ENCODE results near the gene OR5K4.

DNA sequence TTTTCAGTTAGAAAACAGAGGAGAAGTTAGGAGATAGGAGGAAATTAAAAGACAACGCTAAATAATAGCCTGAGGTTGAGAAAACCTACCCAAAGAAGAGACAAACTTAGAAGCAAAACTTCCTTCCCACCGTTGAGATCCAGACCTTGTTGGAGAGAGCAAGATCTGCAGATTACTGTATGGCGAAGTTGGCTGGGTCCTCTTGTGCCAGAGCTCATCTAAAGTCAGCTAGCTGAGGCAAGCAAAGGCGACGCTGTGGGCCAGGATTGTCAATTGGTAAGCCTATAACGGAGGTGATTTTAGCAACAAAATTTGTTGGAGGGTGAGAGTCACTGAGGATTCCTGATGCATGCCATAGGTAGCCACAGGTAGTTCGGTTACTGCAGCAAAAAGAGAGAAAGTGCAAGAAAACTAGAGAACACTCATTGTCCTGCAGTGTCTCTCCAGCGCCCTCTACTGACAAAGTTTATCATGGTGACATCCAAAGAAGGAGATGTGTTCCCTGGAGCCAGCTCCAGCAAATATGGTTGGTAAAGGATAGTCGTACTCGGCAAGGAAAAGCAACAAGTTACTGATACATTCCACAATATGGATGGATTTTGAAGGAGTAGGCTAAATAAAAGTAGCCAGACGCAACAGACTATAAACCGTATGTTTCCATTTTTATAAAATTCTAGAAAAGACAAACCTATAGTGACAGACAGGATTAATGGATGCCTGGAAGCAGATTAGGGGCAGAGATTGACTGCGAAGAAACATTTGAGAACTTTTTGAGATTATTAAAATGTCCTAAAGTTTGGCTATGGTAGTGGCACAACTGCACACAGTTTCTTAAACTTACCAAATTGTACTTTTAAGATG lies 9.8 kb upstream of the OR5K4 start:
- TF ChIP-seq, protein P1, sequence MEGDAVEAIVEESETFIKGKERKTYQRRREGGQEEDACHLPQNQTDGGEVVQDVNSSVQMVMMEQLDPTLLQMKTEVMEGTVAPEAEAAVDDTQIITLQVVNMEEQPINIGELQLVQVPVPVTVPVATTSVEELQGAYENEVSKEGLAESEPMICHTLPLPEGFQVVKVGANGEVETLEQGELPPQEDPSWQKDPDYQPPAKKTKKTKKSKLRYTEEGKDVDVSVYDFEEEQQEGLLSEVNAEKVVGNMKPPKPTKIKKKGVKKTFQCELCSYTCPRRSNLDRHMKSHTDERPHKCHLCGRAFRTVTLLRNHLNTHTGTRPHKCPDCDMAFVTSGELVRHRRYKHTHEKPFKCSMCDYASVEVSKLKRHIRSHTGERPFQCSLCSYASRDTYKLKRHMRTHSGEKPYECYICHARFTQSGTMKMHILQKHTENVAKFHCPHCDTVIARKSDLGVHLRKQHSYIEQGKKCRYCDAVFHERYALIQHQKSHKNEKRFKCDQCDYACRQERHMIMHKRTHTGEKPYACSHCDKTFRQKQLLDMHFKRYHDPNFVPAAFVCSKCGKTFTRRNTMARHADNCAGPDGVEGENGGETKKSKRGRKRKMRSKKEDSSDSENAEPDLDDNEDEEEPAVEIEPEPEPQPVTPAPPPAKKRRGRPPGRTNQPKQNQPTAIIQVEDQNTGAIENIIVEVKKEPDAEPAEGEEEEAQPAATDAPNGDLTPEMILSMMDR (conservative IDR thresholded peaks at IDR 0.05): peak; percentile 88
- no peak for TF ChIP-seq EZH2 (IDR thresholded peaks at IDR 0.05; ENCODE audit: low read depth)
